Stomach (tissue), 4 donors: ENCODE measurements around the gene MAST4.

Experiments
- POLR2A ChIP-seq, 4 donors: fragments of 450-650 bp; IDR thresholded peaks; one replicate each; pipeline ENCODE4 v1.6.1; 2016; ENCODE audit warnings: antibody characterized with exemption in 4 of 4, control low read depth in 2 of 4, mild to moderate bottlenecking in 1 of 4, moderate library complexity in 1 of 4
- POLR2AphosphoS5 ChIP-seq, 3 donors: sonication (generic); formaldehyde crosslinking; IDR thresholded peaks; one replicate each; pipeline ENCODE4 v1.6.1; 2016; ENCODE audit warnings: antibody characterized with exemption in 3 of 3
- TF ChIP-seq, protein P1 (sequence below), 7 experiments: fragments of 450-650 bp in 4 of 7; fragments of 200-600 bp in 3 of 7; sonication (generic) in 3 of 7; IDR thresholded peaks; one replicate each; pipeline ENCODE4 v1.5.1; 2016 to 2019; ENCODE audit warnings: antibody characterized with exemption in 7 of 7, control low read depth in 2 of 7, mild to moderate bottlenecking in 1 of 7

DNA sequence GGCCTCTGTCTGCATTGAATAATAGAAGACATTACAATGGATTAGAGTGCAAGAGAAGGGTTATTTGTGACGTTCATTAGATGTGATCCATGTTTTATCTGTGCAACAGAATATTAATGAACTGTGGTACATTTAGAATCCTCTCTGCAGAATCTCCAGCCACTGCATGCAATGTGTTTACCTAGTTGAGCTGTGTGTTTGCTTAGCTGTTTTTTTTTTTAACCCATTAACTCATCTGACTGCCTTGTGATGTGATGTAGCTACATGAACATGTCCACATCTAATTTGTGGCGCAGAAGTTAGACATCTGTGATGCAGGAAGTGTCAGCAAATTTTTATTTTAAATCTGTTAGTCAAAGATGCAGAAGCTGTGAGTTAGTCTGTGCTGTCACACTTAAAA lies 363.5 kb downstream of the MAST4 start:
- TF ChIP-seq, protein P1, sequence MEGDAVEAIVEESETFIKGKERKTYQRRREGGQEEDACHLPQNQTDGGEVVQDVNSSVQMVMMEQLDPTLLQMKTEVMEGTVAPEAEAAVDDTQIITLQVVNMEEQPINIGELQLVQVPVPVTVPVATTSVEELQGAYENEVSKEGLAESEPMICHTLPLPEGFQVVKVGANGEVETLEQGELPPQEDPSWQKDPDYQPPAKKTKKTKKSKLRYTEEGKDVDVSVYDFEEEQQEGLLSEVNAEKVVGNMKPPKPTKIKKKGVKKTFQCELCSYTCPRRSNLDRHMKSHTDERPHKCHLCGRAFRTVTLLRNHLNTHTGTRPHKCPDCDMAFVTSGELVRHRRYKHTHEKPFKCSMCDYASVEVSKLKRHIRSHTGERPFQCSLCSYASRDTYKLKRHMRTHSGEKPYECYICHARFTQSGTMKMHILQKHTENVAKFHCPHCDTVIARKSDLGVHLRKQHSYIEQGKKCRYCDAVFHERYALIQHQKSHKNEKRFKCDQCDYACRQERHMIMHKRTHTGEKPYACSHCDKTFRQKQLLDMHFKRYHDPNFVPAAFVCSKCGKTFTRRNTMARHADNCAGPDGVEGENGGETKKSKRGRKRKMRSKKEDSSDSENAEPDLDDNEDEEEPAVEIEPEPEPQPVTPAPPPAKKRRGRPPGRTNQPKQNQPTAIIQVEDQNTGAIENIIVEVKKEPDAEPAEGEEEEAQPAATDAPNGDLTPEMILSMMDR (IDR thresholded peaks at IDR 0.05): no peak
- TF ChIP-seq POLR2A (IDR thresholded peaks at IDR 0.05) (no peak), POLR2AphosphoS5 (IDR thresholded peaks at IDR 0.05) (no peak)
